NOMO-1 treated with DMSO at 0.1 percent for 48 hours (cell line): ENCODE data around the gene CD177.
"Not testable (repeated sequence)": the region's sequence is repeated elsewhere in the genome, so short reads cannot be mapped to it uniquely, and the experiment has no call there.

Source experiments
- DNase-seq: peaks from one replicate; lab custom pipeline; 2025; ENCODE audit not compliant: unreplicated experiment; lab: John Stamatoyannopoulos, UW

CD177 gene, protein sequence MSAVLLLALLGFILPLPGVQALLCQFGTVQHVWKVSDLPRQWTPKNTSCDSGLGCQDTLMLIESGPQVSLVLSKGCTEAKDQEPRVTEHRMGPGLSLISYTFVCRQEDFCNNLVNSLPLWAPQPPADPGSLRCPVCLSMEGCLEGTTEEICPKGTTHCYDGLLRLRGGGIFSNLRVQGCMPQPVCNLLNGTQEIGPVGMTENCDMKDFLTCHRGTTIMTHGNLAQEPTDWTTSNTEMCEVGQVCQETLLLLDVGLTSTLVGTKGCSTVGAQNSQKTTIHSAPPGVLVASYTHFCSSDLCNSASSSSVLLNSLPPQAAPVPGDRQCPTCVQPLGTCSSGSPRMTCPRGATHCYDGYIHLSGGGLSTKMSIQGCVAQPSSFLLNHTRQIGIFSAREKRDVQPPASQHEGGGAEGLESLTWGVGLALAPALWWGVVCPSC

DNA sequence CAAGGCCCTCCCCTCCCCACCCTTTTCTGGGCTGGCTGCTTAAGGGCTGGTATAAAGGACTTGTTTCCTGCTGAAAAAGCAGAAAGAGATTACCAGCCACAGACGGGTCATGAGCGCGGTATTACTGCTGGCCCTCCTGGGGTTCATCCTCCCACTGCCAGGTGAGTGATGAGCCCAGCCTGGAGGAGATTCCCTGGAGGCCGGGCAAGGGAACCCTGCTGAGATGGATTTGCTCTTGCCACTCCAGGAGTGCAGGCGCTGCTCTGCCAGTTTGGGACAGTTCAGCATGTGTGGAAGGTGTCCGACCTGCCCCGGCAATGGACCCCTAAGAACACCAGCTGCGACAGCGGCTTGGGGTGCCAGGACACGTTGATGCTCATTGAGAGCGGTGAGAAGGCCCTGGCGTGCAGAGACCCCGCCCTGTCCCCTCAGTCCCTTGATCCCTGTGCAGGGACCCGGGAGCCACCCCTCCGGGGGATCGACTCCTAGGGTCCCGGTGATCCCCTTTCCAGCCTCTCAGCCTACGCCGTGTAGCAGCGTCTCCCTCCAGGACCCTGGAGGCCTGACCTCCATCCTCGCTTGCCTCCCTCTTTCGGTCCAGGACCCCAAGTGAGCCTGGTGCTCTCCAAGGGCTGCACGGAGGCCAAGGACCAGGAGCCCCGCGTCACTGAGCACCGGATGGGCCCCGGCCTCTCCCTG is at the start of gene CD177:
Gene CD177, plus strand, starts transcription at position 81 of the 699 bp plus-strand sequence. Its CDS starts 29 bp downstream, at position 110.
- no peak for DNase-seq

DNA sequence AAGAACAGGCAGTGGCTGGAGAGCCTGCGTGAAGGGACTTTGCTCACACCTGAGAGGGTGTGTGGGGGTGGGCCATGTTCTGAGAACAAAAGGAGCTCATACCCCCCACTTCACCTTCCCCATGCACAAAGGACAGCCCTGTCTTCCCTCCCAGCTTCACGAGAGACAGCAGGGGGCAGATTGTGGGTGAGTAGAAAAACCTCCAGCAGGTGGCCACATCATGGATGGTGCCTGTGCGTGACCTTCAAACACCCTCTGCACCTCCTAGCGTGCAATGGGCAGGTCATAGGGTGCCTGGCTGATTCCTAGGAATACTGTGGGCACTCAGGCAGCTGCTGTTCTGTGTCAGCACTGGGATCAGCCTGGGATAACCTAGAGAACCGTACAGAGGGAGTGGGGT is 47.8 kb upstream of the CD177 start:
- DNase-seq = no peak

DNA sequence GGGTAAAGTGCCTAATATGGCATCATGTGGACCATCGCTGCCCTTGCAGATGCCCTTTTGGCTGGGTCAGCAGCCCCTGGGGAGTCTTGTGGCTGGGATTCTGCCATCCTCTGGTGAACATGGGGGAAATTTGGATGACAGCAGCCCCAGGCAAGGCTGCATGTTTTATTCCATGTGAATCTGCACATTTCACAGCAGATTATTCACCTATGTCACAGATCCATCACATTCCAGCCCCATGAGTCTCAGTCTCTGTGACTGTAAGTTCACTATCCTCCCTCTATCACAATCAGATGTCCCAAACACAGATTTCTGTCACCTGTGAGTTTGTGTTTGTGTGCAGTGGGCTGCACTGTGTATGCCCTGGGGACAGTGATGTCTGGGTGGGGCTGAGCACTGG is 47.4 kb upstream of the CD177 start:
- DNase-seq = no peak

DNA sequence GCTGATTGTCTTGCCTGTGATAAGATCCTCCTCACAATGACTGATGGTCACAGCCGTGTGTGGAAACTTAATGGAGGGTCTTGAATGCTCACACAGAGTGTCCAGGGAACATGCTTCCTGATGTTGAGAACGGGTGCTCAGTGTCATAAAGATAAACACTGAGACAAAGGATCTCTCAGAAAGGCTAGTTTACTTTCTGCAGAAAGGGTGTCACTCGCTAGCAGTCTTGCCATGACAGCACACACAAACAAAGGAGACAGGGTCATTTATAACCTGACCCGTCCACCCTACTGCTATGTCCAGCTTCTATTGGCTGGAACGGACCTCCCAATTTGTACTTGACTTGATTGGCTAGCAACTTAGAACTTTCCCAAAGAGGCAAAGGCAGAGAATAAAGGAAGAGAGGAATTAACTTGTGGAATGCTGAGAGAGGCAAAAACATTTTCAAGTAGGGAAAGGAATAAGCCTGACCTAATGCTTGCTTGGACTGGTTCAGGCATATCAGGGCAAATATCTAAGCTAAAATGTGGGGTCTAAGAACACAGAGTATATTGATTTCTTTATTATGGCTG is 45.2 kb upstream of the CD177 start:
- DNase-seq = no peak

DNA sequence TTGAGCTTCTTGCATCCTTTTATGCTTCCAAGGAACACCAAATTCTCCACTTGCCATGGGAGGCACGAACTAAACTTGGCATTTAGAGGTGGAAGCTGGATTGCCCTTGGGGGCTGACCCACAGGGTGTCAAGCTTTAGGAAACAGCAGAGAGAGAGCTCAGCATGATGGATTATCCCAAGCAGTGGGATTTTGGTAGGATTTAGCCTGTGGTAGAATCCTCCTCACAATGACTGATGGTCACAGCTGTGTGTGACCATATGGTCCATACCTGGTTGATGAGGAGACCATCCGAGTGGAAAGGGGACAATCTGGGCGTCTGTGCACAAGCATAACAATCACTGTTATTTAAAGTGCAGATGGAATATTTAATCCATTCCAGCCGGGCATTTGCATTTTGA is 44.0 kb upstream of the CD177 start:
- DNase-seq = no peak

DNA sequence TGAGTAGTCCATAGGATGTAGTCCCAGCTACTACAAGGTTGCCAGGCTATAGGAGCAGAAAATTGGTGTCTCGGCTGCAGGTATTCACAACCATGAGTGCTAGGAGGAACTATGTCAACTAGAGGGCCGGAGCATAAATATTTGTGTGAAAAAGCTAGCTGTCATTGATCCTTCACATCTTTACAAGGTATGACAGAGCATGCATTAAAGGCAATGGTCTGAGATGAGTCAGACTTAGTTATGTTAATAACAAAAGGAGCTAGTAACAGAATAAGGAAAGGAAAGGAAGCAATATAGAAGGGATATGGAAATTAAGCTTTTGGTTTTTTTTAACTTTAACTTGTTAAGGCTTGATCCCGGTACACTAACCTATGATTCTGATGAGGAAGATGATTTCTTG is 43.3 kb upstream of the CD177 start:
- no peak for DNase-seq

DNA sequence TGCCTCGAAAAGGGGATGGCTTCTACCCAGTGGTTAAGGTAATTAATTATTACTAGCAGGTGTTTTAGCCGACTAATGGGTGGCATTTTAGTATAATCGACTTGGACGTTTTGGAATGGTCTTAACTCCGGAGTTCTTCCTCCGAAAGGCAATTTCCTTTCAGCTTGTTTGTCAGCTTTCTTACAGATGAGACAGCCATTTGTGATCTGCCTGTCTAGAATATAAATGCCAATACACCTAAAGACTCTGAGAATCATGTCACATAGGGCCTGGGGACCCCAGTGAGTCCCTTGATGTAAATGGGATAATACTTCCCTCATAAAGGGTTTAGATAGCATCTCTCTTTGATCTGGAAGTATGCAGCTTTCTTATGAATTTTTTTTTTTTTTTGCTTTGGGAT is 42.2 kb upstream of the CD177 start:
- DNase-seq = no peak

DNA sequence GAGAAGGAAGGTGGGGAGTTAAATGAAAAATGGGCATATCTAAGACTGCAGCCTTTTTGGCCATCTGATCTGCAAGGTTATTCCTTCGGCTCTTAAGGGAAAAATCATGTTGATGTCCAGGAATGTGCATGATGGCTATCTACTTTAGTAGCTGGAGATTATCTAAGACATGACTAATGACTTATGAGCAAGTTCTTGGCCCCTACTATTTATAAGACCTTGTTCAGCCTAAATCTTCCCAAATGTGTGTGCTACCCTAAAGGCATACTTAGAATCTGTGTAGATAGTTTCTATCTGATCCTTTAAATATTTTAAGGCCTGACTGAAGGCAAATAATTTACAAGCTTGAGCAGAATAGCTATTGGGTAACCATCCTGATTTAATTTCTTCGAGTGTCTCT is 41.8 kb upstream of the CD177 start:
- DNase-seq = no peak

DNA sequence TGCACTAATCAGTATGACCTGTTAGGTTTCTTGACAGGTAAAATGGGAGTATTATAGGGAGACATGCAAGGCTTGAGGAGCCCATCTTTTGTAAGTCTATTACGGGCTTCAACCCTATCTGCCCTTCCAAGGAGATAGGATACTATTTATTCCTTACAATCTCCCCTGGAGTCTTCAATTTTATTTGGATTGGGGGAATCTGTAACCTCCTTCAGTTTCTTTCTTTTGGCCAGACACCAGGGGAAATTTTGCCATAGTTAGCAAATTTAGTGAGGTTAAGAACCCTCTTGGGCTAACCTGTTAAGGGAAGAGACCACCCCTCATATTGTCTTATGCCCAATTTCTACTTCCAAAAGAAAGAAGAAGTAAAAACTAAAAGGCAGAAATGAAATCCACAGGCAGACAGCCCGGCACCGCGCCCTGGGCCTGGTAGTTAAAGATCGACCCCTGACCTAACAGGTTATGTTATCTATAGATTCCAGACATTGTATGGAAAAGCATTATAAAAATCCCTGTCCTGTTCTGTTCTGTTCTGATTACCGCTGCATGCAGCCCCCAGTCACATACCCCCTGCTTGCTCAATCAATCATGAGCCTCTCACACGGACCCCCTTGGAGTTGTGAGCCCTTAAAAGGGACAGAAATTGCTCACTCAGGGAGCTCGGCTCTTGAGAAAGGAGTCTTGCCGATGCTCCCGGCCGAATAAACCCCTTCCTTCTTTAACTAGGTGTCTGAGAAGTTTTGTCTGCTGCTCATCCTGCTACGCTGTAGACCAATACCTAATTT is 39.6 kb upstream of the CD177 start:
- no peak for DNase-seq

DNA sequence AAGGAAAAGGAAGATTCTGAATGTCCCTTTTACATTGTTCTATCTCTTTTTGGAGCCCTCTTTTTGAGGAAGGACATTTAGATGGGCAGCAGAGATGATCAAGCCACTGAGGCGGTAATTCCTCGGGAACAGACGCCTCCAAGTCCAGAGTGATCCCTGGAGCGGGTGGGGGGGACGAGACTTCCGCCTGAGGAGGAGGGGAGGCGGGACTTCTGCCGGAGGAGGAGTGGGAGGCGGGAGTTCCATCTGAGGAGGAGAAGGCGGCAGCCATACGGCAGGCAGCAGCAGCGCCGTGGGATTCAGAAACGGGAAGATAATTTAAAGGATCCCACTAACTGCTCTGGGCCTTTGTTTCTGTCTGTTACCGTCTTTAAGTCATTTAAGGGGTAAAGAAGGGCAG is 37.6 kb upstream of the CD177 start:
- no peak for DNase-seq

DNA sequence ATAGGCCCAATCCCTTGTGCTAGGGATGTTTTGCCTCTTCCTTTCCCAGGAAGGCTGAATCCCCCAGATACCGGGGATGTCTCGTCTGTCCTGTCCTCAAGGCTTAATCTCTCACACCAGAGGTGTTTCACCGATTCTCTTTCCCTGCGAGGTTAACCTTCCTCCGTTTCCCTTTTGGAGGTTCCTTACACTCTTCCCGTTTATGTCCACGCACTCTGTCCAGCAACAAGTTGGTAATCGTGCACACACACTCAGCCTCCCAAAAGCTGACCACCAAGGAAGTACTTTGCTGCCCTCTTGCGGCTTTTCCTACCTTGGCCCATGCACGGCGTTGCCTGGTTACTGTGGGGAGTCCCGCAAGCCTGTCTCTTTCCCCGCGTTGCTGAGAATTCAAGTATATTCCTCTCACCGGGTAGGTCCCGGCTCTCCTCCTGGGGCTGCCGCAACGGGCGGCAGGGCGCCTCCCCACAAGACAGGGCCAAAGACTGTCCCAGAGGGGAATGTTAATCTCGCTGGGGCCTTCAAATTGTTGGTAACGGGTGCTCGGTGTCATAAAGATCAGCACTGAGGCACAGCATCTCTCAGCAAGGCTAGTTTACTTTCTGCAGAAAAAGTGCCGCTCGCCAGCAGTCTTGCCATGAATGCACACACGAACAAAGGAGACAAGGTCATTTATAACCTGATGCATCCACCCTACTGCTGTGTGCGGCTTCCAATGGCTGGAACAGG is 36.7 kb upstream of the CD177 start:
- DNase-seq = no peak

DNA sequence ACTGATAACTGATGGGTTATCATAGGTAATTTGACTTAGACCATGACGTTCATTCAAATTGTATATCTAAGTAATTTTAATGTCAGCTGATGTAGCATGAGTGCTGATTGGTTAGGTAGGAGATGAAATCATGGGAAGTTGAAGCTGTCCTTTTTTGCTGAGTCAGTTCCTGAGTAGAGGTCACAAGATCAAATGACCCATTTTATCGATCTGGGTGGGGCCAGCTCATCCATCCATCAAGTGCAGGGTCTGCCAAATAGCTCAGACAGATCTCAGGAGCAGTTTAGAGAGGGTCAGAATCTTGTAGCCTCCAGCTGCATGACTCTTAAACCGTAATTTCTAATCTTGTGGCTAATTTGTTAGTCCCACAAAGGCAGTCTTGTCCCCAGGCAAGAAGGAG is 35.3 kb upstream of the CD177 start:
- DNase-seq = no peak

DNA sequence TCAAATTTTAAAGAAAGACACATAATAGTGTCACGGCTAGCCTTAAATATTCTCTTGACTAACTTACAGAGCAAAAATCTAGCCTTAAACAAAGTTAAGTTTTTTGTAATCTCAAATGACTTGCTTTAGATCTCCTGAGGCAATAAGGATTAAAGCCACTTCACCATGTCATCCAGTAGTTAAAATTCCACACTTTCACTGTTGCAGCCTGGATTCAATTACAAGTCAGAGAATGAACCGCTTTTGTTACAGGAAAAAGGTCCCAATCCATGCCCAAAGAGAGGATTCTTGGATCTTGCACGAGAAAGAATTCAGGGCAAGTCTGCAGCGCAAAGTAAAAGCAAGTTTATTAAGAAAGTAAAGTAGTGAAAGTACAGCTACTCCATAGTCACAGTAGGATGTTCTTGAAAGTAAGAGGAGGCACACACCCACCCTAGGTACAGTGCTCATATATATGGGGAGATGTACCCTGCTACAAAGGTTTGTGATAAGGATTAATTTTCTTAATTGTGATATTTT is 34.6 kb upstream of the CD177 start:
- no peak for DNase-seq

DNA sequence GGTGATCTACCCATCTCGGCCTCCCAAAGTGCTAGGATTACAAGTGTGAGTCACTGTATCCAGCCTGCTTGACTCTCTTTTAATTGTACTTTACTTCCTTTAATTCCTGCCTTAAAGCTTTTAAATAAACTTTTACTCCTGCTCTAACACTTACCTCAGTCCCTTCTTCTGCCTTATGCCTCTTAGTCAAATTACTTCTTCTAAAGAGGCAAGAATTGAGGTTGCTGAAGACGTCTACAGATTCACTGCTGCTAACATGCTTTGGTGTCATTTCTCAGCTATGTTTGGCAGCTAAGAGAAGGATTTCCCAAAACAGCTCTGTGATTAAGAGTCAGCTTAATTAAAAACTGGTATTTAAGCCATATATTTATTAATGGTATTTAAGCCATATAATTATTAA is 32.9 kb upstream of the CD177 start:
- DNase-seq = no peak

DNA sequence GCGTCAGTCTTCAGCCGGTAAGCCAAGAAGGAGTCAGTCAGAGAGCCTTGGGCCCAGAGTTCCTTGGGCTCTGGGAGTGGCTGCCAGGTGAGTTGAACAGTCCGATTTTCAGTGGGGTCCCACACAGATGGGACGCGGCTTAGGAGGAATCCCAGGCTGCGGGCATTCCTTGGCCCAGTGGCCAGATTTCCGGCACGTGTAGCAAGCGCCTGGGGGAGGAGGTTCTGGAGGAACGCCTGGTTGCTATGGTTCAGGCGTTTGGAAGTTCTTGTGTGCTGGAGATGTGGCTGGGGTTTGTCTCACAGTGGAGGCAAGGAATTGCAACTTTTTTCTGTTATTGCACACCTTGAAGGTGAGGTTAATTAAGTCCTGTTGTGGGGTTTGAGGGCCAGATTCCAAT is 26.7 kb upstream of the CD177 start:
- not testable (repeated sequence) for DNase-seq

DNA sequence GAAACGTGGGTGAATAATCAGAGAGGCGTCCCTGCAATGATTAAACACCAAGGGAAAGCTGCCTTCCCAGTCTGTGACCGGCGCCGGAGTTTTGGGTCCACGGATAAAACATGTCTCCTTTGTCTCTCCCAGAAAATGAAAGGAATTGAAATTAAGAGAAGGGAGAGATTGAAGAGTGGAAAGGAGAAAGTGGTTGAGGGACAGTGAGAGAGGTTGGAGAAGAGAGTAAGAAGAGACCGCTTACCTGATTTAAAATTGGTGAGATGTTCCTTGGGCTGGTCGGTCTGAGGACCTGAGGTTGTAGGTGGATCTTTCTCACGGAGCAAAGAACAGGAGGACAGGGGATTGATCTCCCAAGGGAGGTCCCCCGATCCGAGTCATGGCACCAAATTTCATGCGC is 24.9 kb upstream of the CD177 start:
- DNase-seq = not testable (repeated sequence)

DNA sequence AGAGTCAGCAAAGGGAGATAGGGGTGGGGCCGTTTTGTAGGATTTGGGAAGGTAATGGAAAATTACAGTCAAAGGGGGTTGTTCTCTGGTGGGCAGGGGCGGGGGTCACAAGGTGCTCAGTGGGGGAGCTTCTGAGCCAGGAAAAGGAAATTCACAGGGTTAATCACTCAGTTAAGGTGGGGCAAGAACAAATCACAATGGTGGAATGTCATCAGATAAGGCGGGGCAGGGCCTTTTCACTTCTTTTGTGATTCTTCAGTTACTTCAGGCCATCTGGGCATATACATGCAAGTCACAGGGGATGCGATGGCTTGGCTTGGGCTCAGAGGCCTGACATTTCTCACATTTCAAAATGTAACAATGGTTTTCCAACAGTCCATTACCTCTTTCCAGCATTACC is 24.4 kb upstream of the CD177 start:
- DNase-seq = not testable (repeated sequence)

DNA sequence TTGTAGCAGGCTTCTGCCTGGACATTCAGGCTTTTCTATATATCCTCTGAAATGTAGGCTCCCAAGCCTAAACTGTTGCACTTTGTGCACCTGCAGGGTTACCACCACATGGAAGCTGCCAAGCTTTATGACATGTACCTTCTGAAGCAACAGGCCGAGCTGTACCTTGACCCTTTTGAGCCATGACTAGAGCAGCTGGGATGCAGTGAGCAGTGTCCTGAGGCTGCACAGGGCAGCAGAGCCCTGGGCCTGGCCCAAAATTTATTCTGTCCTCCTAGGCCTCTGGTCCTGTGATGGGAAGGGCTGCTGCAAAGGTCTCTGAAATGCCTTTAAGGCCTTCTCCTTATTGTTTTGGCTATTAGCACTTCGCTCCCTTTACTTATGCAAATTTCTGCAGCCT is 23.5 kb upstream of the CD177 start:
- DNase-seq = no peak

DNA sequence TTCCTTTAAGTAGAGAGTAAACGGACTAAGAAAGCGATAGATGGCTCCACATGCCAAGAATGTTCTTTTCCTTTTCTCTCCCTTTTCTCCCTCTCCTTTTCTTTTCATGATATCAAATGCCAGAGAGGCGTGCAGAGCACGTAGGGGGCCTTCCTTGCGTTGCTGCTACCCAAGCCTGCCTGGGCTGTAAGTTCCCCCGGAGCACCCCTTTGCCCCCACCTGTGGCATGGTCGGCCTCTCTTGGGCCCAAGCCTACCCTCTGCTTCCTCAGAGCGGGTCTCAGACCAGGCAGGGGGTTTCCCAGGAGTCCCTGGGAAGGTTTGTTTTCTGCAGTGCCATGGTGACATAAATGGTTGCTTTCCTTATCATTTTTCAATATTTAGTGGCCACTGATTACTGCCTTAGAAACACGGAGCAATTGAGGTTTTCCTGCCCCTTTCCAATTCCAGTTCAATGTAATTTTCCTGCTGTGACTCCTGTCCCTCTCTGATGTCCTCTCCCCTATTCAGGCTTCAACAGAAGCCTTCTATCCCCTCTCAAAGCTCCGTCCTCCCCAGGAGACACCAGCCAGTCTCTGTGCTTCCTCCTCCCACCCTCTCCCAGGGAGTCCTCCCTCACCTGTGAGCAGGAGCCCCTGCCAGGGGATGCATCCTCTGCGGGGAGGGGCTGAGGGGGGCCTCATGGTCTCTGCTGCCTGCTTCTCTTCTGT is 22.6 kb upstream of the CD177 start:
- DNase-seq = no peak

DNA sequence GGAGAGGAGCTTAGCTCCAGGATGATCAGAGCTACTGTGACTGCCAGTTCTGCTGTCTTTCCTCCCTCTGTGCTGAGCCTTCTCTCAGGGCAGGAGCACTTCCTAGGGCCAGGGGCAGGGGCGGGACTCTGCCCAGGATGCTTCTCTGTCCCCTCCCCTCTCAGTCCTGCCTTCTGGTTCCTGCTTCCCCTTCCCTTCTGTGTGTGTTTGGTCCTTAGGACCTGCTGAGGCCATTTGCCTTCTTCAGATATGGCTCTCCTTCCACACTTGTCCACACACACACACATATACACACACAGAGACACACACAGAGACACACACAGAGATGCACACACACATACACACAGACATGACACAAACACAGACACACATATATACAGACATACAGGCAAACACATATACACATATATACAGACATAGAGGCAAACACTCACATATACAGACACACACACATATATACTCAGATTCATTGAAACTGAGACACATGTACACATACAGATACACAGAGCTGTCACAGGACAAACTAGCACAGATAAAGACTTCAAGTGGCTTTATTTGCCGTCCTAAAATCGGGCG is 22.0 kb upstream of the CD177 start:
- DNase-seq = peak; percentile 82
